GM18520 (cell line): ENCODE measurements around the gene UGT2B15.

Experiments
- ATAC-seq: cut with Tn5 transposase; IDR thresholded peaks from one replicate; pipeline ENCODE4 v1.9.1; 2021; ENCODE audit not compliant: unreplicated experiment

Gene UGT2B15

DNA sequence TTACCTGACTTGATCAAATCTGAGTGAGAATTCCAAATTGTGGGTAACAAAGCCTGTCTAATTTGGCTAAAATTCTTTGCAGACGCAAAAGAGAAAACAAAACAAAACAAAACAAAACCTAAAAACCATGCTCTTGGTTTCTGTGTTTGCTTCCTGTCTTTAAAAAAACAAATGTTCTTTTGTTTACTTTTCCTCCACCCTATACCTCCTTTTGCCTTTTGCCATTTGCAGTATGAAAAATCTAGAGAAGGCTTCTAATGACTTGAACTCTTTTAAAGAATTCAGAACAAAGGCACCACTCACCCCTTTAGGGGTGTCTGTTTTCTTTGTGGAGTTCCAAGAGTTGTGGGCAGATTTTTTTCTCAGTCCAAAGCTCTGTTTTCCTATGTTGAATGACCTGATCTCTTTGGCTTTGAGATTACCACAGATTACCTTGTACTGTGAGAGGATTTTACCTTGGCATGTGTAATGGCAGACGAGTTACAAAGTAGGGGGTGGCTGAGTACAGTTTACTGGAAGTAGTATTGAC is 13.9 kb downstream of the UGT2B15 start:
- ATAC-seq, result peak; percentile 41

DNA sequence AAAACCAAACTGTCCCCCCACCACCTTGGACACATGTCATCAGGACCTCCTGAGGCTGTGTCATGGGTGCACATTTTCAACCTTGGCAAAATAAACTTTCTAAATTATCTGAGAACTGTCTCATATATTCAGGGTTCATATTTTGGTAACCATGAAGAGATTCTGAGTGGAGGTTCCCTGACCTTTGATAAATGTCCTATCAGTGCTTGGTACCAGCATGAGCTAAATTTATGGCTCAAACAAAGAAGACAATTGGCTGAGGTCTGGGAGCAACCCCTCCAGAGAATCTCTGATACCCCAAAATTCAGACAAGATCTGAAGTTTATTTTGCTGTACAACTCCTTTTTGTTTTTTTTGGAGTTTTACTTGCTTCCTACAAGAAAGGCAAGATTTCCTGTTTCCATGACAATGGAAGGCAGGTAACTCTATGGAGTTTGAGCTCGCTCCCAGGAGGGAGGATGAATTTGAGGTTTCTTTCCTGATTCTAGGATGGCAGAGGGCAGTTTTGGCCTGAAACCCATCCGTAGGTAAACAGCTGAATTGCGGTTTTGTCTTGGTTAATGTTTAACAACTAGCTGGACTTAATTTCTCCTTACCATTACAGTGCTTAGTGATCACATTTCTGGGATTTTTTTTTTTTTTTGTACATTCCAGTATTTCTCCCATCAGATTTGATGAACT is 14.5 kb downstream of the UGT2B15 start:
- ATAC-seq, result peak; percentile 12

GRCh38 chr4:68654946-68655721 is 15.3 kb downstream of the UGT2B15 start:
- ATAC-seq, result no peak

DNA sequence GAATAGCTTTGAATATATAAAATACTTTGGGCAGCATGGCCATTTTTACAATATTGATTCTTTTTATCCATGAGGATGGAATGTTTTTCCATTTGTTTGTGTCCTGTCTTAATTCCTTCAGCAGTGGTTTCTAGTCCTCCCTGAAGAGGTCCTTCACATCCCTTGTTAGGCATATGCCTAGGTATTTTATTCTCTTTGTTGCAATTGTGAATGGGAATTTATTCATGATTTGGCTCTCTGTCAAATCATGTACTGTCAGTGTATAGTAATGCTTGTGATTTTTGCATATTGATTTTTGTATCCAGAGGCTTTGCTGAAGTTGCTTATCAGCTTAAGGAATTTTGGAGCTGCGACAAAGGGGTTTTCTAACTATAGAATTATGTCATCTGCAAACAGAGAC is 18.5 kb downstream of the UGT2B15 start:
- no peak for ATAC-seq

DNA sequence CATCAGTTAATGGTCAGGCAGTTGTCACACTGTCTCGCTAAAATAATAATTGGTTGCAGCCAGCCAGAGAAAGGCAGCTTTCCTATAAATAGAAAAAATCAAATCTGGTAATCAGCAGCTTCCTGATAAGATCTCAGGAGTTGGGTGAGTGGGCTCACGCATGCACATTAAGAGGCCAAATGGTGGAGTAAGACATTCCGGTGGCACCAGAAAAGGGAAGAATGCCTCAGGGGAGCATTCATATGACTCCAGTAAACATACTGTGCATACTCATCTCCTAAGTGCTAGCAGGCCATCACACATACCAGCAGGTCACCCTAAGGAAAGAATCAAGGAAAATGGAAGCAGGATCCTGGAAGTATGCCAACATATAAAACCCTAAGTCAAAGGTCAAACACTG is 40.1 kb downstream of the UGT2B15 start:
- no peak for ATAC-seq

GRCh38 chr4:68622731-68623130 is 47.7 kb downstream of the UGT2B15 start:
- ATAC-seq, result peak; percentile 94

DNA sequence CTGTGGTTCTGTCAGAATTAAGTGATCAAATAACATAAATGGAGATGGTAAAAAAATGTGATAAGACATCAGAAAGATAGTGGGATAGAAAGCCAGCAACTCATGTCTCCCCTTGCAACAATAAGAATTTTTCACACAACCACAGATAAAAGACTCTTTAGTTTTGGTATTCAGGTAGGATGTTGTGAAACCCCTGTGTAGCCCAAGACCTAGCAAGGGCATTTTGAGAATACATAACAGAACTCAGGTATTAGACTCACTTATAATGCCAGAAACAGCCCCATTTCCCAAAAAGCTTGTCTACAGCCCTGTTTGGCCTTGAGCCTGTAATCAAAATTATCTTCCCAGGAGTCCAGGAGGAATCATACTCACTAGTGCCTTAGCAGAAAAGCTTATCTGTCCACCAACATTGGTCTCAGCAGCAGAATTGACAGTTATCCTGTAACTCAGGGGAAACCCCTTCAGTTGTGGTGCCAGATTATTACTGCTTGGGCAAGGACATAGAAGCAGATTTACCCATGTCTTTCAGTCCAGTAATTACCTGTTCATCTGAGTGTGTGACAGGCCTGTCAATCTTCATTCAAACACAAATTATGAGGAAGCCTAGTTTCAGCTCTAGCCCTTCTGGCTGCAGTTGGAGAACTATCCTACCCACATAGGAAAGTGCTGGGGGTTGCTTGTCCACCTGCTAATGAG is 53.3 kb downstream of the UGT2B15 start:
- peak; percentile 43 for ATAC-seq

DNA sequence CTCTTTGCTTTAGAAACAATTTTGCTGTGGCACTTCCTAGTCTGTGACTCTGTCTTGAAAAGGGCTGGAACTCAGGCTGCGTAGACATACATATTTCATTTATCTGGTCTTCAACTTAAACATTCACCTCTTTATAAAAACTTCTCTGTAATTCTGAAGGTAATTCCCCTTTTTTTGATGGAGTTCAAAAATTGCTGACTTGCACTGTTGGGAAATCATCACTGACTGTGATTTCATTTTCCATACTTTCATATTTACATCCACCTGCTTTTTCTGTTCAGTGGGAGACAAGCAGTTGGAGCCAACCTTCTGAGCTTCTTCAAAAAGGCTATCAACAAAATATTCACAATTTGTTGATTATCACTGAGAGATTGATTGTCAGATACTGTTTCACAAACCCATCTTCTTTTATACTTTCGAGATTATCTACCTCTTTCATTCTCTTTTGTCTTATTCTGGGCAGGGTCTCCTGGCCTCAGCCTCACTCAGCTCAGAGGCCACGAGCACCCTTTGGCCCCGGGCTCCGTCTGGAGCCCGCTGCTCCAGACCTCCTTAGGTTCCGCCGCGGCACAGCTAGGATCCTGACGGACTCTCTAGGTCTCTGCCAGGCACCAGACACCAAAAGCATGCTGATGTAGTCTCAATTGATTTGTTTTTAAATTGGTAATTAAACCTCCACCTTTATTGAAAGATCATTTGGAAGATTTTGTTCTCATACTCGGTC is 54.6 kb downstream of the UGT2B15 start:
- ATAC-seq, result no peak

DNA sequence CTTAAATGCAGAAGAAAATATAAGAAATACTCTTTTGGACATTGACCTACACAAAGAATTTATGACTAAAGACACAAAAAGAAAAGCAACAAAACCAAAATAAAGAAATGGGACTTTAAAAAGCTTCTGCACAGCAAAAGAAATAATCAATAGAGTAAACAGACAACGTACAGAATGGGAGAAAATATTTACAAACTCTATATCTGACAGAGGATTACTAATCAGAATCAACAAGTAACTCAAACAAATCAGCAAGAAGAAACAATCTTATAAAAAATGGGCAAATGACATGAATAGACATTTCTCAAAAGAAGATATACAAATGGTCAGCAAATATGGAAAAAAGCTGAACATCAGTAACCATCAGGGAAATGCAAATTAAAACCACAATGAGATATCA is 56.7 kb downstream of the UGT2B15 start:
- ATAC-seq, result no peak

DNA sequence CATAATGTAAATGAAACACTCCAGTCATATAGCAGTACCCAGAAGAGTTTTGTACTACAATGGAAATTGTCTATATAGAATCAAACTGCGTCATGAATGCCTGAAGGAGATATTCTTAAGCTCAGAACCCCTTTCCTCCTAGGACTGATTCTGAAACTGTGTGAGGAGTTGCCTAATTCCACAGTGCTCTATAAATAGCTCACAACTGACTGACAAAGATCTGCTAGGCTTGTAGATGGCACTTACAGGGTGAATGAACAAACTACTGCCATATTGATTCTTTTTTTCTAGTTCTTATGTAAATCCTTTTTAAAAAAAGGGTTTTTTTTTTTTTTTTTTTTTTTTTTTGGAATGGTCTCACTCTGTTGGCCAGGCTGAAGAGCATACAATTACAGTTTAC is 64.2 kb downstream of the UGT2B15 start:
- no peak for ATAC-seq

GRCh38 chr4:68599150-68599549 is 71.3 kb downstream of the UGT2B15 start:
- no peak for ATAC-seq

GRCh38 chr4:68597482-68597881 is 73.0 kb downstream of the UGT2B15 start:
- ATAC-seq, result no peak
